ENCODE results near the gene SEMA3F. TPM values are rescaled to one million over a fixed set of nuclear protein-coding genes. Genes with fewer than 3 reads are reported as not detected.
A peak's percentile ranks its signal among the peaks of the same experiment; 100 is the strongest.
"Not testable (repeated sequence)": the region's sequence is repeated elsewhere in the genome, so short reads cannot be mapped to it uniquely, and the experiment has no call there.

Gene SEMA3F
- total and polyA plus RNA-seq, 10 of the 15 experiments (the other 5 are each of a cell fraction or from before 2014, with no cell fraction given), result 0.08 to 0.28 (median 0.12) TPM; not detected in 6

- H3K27me3 ChIP-seq (replicated peaks in 1 of 2; ENCODE audit: control insufficient read depth in 2 of 2, insufficient read depth in 2 of 2, low read length in 1 of 2); BruUV-seq (replicated peaks); intact Hi-C loops (cut with micrococcal nuclease; ENCODE audit: unreplicated experiment); H4K20me1 ChIP-seq (ENCODE audit: control insufficient read depth, insufficient read depth); FAIRE-seq; H3K36me3 ChIP-seq (ENCODE audit: control insufficient read depth in 2 of 2, insufficient read depth in 2 of 2, low read length in 1 of 2); H3K79me2 ChIP-seq (ENCODE audit: control insufficient read depth, insufficient read depth, low read length); H3K9me3 ChIP-seq (replicated peaks; ENCODE audit: control insufficient read depth, insufficient read depth, low read length); ATAC-seq; DNase-seq (ENCODE audit: low read depth, low spot score): not testable (repeated sequence)
- peak overlapping the region; percentile 85 for H3K4me3 ChIP-seq
- H2AFZ ChIP-seq (ENCODE audit: control insufficient read depth, low read depth, low read length), result peak overlapping the region; percentile 92
- H3K9ac ChIP-seq (ENCODE audit: control insufficient read depth, insufficient read depth, low read length), result peak overlapping the region; percentile 86
- POLR2A ChIA-PET, result interaction anchor here (0.7 to 3.7 kb wide), 8 partner anchors 9 to 1834 kb away, joined by 3 to 38 read pairs (median 6); partner anchors contain the start of gene GNAI2
- 61% methylated on average over 15 of the region's 15 CpGs for WGBS (ENCODE audit: insufficient coverage, insufficient replicate concordance, low lambda C conversion rate, missing lambda C conversion rate)
- RAD21 ChIA-PET (ENCODE audit: unreplicated experiment), result interaction anchor here (0.6 to 6.8 kb wide), 10 partner anchors 9 to 1462 kb away, joined by 3 to 73 read pairs (median 12); partner anchors contain the start of gene GNAT1
- peak overlapping the region; percentile 91 for H3K4me2 ChIP-seq (ENCODE audit: control insufficient read depth, insufficient read depth)
- H3K27ac ChIP-seq (ENCODE audit: control insufficient read depth, insufficient read depth), result peak overlapping the region; percentile 82
- SMC1A ChIA-PET (ENCODE audit: uncharacterized antibody, unreplicated experiment), result interaction anchor here (0.8 to 5.1 kb wide), 7 partner anchors 11 to 71 kb away, joined by 3 to 51 read pairs (median 6); partner anchors contain the start of genes GNAT1, HYAL3 and NAA80
- H3K4me1 ChIP-seq (ENCODE audit: control insufficient read depth, insufficient read depth, low read length), result peaks cover 19% of the 10 kb centered on the region
- CTCF ChIA-PET, result interaction anchor here (1.1 to 7.4 kb wide), 9 partner anchors 8 to 71 kb away, joined by 3 to 149 read pairs (median 27); partner anchors contain the start of genes GNAI2, GNAT1, HYAL3 and NAA80
- TF ChIP-seq ATF7 (IDR thresholded peaks at IDR 0.05; ENCODE audit: low read depth) (peak; percentile 71), MLLT1 (IDR thresholded peaks at IDR 0.05) (0 out of 2 replicates have a peak, but pooled peaks have one; percentile 16)
- in situ Hi-C loops (cut with MboI), result loop anchor here (5.0 kb wide), 1 partner anchor 36 kb away; the partner anchor contains the start of gene GNAT1
Observed at GRCh38 chr3:50228184-50228763, 73.2 kb downstream of the SEMA3F start.

GRCh38 chr3:50229490-50229889 lies 74.4 kb downstream of the SEMA3F start:
- DNase-seq (ENCODE audit: low read depth, low spot score), result no peak
- SMC1A ChIA-PET (ENCODE audit: uncharacterized antibody, unreplicated experiment), result interaction anchor here (2.9 to 5.1 kb wide), 2 partner anchors 13 to 17 kb away, joined by 15 to 51 read pairs; no protein-coding TSS in a partner anchor
- POLR2A ChIA-PET, result interaction anchor here (0.5 to 3.7 kb wide), 5 partner anchors 8 to 107 kb away, joined by 3 to 38 read pairs (median 5); partner anchors contain the start of gene GNAI2
- Histone ChIP-seq H3K9me3 (replicated peaks; ENCODE audit: control insufficient read depth, insufficient read depth, low read length) (no peaks in the 10 kb centered on the region), H3K4me3 (no peak overlapping the region), H4K20me1 (ENCODE audit: control insufficient read depth, insufficient read depth) (no peaks in the 10 kb centered on the region), H3K27ac (ENCODE audit: control insufficient read depth, insufficient read depth) (no peak overlapping the region), H3K4me2 (ENCODE audit: control insufficient read depth, insufficient read depth) (no peak overlapping the region), H3K36me3 (ENCODE audit: control insufficient read depth in 2 of 2, insufficient read depth in 2 of 2, low read length in 1 of 2) (no peaks in the 10 kb centered on the region; a peak in 1 of 4 replicates), H3K4me1 (ENCODE audit: control insufficient read depth, insufficient read depth, low read length) (peaks cover 19% of the 10 kb centered on the region), H3K9ac (ENCODE audit: control insufficient read depth, insufficient read depth, low read length) (no peak overlapping the region), H3K27me3 (replicated peaks in 1 of 2; ENCODE audit: control insufficient read depth in 2 of 2, insufficient read depth in 2 of 2, low read length in 1 of 2) (no peaks in the 10 kb centered on the region), H3K79me2 (ENCODE audit: control insufficient read depth, insufficient read depth, low read length) (no peaks in the 10 kb centered on the region; the same call in 1 of the 2 replicates), H2AFZ (ENCODE audit: control insufficient read depth, low read depth, low read length) (no peak overlapping the region)
- 97% methylated on average over 3 of the region's 3 CpGs for WGBS (ENCODE audit: insufficient coverage, insufficient replicate concordance, low lambda C conversion rate, missing lambda C conversion rate)
- RAD21 ChIA-PET (ENCODE audit: unreplicated experiment), result interaction anchor here (1.0 to 6.8 kb wide), 5 partner anchors 8 to 35 kb away, joined by 3 to 73 read pairs (median 36); partner anchors contain the start of gene GNAT1
- intact Hi-C loops (cut with micrococcal nuclease; ENCODE audit: unreplicated experiment), result no loop called here
- FAIRE-seq, result no peak
- in situ Hi-C loops (cut with MboI), result loop anchor here (5.0 kb wide), 1 partner anchor 37 kb away; the partner anchor contains the start of gene GNAT1
- no peak for ATAC-seq
- BruUV-seq (replicated peaks), result no TSS peak
- CTCF ChIA-PET, result interaction anchor here (4.1 to 7.4 kb wide), 4 partner anchors 14 to 42 kb away, joined by 24 to 149 read pairs (median 76); partner anchors contain the start of gene GNAT1
- TF ChIP-seq ZZZ3 (IDR thresholded peaks at IDR 0.05; ENCODE audit: control insufficient read depth, insufficient read length, low read depth) (no peak), CTCF (IDR thresholded peaks at IDR 0.05 in 2 of 3, conservative IDR thresholded peaks at IDR 0.05 in 1 of 3; ENCODE audit: control insufficient read depth in 2 of 3, extremely low read depth in 1 of 3, insufficient read depth in 1 of 3, low read depth in 3 of 3, low read length in 3 of 3) (no peak), ZNF274 (IDR thresholded peaks at IDR 0.05; ENCODE audit: insufficient read depth, insufficient read length) (no peak), MAX (IDR thresholded peaks at IDR 0.05; ENCODE audit: low read depth, low read length) (no peak), RFX5 (IDR thresholded peaks at IDR 0.05; ENCODE audit: low read depth, low read length) (no peak), SPI1 (IDR thresholded peaks at IDR 0.05; ENCODE audit: borderline replicate concordance, insufficient read depth, low read depth, low read length) (no peak), CBX3 (IDR thresholded peaks at IDR 0.05; ENCODE audit: borderline replicate concordance, low read depth) (no peak)
